Dermis microvascular lymphatic vessel endothelial cell (primary cell): Measurements from ENCODE around the gene BTBD9. TPM values are rescaled to one million over a fixed set of nuclear protein-coding genes. Genes with fewer than 3 reads are reported as not detected.

Experiments used
- DNase-seq, 2 donors: peaks; one replicate each; pipeline versions ENCODE4 v3.0.0 to v3.0.0-alpha.2; 2010; ENCODE audit warnings: low read depth in 2 of 2
- total RNA-seq: library from RNA; depleted of rRNA; stranded (reverse); fragments of >200 nt; gene quantifications from 2 replicates; pipeline ENCODE4 v1.2.1, GENCODE V29; 2014

Gene BTBD9
- total RNA-seq, 1 donor from 2014 or later, result 6.7 TPM

DNA sequence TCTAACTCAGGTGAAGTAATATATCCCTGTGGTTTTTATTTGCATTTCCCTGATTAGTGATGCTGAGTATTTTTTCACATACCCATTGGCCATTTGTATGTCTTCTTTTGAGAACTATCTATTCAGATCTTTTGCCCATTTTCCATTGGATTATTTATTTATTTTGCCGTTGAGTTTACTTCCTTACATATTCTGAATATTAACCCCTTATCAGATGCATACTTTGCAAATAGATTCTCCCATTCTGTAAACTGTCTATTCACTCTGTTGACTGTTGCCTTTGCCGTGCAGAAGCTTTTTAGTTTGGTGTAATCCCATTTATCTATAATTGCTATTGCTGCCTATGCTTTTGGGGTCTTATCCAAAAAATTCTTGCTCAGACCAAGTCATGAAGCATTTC is 336.9 kb downstream of the BTBD9 start:
- no peak for DNase-seq

DNA sequence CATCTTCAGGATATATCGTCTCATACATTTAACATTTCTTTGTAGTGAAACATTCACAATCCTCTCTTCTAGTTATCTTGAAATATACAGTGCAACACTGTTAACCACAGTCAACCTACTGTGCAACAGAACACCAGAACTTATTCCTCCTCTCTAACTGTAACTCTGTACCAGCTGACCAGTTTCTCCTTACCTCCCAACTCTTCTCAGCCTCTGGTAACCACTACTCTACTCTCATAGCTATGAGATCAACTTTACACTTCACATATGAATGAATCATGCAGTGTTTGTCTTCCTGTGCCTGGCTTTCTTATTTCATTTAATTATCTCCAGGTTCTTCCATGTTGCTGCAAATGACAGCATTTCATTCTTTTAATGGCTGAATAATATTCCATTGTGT is 337.6 kb downstream of the BTBD9 start:
- no peak for DNase-seq

DNA sequence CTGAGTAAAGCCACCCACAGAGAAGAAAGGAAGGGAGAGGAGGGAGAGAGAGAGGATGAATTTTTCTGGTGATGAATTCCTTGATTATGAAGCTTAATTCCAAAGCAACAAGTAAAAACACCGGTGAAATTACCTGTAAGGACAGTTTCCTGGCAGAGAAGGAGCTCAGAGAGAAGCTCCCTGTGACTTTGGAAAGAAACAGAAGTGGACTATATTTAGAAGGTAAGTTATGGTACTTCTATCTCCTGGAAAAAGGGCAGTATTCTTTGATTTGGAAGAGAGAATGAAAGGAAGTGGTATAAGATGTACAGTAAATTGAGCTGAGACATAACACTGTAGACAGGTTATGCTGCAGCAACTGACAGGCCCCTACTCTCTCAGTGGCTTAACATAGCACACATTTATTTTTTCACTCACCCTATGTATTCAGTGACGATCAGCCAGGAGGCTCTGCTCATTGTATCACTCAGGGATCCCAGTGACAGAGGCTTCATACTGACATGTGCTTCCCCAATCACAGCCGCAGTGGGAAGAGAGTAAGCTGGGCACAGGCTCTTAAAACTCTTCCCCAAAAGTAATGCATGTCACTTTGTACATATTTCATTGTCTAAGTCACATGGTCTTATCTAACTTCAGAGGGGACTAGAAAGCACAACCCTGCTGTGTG is 349.5 kb downstream of the BTBD9 start:
- DNase-seq, result no peak

DNA sequence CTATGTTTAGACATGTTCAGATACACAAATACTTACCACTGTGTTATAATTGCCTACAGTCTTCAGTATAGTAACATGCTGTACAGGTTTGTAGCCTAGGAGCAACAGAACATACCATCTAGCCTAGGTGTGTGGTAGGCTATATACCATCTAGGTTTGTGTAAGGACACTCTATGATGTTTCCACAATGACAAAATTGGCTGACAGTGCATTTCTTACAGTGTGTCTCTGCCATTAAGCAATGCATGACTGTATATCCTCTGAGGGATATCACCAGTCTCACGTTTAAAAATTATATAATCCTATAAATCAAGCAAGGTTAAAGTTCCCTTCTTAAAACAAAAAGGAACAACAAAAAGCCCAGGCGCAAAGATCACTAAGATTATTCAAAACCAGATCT is 352.2 kb downstream of the BTBD9 start:
- no peak for DNase-seq

DNA sequence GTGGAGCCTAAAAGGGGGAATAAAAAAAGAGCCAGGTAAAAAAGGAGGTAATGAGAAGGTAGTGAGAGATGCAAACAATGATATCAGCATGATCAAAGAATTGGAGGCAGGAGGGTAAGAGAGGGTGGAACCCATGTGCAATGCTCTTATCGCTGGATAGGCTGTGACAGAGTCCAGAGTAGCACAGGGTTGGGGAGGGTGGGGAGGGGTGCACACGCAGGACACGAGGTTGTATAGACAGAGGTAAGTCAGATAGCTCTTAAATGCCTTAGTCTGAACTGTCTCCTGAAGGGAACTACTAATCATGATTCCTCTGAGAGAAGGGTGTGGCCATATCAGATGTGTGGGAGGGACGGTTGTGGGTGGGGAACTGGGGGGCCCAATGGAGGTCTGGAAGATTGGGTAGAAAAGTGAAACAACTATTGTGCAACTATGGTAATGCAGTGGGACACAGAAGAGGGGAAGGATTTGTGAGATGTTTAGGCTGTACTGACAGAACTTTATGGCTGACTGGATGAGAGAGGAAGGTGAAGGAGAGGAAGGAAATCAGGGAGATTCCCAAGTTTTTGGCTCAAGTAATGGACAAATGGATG is 354.8 kb downstream of the BTBD9 start:
- DNase-seq, result no peak

DNA sequence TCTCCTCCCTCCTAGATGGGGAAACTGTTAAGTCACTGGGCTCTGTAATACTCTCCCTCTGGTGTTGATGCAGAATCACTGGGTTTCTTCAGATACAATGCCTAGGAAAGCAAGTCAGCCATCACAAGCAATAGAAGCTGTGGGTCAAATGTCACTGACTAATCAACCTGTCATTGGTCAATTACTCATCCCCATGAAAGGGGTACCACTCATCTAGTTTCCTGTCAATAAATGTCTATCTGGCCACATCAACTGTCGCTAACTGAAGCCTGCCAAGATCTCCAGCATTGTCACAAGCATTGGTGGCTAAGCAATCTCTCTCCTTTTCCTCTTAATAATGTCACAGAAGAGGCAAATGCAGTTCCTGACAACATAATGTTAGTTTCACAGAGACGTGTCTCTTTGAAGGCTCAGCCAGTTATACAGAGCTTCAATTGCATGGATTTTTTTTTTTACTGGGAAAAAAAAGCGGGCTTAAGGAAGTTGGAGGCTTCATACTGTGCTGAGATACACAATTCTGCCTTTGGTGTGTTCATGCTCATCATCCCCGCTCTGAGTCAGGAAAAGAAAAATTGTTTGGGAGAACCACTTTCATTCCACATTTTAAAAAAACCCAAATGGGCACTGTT is 355.9 kb downstream of the BTBD9 start:
- peak in 1 of 2 donors; percentile 66 for DNase-seq

DNA sequence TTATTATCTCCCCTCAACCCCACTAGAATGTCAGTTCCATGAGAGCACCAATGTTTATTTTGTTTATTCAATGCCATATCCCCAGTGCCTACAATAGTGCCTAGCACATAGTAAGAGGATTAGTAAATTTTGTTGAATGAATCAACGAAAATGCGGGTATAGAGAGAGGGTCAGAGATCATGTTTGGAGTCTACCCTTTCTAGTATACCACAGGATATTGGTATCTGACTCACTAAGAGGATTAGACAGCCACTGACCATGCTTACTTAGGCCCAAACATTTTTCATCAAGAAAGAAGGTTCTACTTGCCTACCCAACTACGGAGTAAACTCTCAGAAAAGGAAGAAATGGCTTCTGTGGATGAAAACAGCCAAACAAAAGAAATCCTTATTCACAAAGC is 356.8 kb downstream of the BTBD9 start:
- no peak for DNase-seq

DNA sequence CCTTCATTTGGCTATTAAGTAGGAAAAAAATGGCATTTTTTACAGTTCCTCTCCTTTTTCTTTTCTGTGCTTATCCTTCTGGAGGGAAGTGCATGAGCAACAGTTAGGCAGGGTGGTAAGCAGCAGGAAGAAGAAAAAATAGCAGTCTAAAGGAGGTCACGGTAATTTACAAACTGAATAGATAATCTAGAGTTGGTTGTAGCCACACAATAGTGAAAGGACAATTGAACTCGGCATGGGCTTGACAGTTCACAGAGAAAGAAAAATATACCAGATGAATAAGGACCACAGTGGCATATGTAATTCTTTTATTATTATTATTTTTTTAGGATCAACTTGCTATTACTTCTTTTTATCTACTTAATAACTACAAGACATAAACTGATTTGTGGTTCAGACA is 358.6 kb downstream of the BTBD9 start:
- DNase-seq, result no peak

DNA sequence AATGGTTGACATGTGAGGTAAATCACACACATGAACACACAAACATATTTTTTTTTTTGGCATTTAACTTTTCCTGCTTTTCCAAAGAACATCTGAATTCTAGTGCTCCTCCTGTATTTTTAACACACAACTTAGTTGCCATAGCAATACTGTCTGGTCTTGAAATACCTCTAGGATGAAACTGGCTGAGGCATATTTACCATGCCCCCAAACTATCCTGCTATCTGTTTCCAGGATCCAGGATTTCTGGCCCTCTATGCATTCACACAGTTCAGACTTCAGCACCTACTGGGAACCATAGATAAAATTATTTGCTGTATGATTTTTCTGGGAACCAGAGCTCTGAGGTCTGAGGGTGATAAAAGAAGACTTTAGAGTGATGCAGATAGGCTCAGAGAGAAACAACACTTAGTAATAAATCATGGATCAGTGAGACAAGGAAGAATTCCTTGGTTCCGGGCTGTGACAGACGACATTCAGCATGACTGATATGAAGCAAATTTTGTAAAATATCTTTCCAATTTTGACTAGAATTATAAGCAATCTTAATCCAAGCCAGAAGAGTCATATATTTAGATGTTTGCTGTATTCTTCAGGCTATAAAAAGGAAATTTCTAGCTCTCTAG is 359.7 kb downstream of the BTBD9 start:
- no peak for DNase-seq

DNA sequence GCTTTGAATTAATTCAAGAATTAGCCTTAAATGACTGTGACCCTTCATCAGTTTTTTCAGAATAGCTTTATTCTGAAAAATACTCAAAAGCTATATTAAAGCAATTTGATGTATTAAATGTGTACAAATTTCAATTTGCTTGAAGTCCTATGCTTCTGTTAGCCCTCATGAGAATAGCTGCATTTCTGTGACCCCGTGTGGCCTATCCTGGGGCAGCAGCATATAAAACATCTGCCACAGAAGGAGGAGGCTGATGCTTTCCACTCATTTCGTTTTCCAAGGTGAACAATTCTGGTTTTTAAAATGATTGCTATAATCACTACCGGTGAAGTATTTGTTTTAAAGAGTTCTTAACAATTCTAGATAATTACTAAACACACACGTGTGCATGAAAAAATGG is 360.3 kb downstream of the BTBD9 start:
- DNase-seq, result no peak

DNA sequence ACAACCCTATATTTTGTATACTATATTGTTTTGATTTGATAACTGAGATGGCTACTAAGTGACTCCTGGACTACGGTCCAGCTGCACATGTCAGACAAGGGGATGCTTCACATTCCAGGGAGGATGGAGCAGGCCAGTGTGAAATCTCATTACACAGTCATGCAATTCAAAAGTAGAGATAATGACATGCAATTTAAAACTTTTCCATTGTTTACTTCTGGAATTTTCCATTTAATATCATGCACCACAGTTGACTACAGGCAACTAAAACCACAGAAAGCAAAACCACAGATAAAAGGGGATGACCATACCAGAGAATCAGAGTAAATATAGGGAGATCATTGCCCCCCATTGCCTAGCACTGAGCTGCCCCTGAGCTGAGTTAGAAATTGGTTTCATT is 366.4 kb downstream of the BTBD9 start:
- DNase-seq, result no peak

DNA sequence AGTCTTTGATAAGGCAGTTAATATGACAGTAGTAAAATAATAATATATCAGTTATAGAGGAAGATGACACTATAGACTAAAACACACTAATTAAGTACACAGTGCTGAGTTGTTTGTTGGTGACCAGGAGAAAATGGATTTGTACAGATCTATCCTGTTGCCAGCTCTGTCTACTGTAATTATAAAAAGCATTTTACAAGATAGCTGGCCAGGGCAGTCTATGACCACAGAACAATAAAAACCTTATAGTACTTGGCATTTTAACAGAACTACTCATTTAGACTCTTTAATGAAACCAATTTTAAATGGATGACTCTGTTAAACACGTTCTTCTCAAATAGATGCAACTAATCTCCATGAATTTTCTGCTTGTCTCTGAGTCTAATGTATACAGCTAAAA is 367.5 kb downstream of the BTBD9 start:
- DNase-seq, result no peak

DNA sequence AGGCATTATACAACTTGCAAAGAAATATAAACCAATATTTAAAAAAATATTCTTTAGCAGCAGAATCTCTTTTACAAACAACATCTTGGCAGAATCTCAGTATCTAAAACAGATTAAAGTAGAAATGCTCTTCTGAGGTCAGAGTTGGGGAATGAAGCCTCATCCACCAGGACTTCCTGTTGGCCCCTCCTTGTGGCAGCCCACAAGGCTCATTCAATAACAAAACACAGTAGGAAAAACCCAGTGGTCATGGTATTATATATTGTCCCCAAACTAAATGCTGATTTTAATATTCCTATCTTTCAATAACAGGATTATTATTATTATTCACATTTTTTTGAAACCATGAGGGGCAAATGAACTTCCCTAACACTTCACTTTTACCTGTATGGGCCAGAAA is 368.6 kb downstream of the BTBD9 start:
- DNase-seq, result no peak

DNA sequence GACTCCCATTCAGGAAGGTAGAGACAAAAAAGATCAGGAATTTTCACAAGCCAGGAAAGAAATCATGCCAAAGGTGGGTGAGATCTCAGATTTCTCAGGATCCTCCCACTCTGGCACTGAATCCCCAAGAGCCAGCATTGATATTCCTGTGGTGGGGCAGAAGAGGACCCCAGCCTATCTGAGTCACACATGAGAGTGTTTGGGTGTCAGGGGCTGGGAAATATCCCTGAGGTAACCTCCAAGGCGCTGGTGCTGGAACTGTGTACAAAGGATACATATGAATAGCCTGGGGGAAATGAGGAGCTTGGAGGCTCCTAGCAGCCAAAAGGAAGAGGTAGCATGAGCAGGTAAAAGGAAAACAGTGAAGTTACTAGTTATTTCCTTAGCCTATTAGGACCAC is 369.4 kb downstream of the BTBD9 start:
- no peak for DNase-seq

DNA sequence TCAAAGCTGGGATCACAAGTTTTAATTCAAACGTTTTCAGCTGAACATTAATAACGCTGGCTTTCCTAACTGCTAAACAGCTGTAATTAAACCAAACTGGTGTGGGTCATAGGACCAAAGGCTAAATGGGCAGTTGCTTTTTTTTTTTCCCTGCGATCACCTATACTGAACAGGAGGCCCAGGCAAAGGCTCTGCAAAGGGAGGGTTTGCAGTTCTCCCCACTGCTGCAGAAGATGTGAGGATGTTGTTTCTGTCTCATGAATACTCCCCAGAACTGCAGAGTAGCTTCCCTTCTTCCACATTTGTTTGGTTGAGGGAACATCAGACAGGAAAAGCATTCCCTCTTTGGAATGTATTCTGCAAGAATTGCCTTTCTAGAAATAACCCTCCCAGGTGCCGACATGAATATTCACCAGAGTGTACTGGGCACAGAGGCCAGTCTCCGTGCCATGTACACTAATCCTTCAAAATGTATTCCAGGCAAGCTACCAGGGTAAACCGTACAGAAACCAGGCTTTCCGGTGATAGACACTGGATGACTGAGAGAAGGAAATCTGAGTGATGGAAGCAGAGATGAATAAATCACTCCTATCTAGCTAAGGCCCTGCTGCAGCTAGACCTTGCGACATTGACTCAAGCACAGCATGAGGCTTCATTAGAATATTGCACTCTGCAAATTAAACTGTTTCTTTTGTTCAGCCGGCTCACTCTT is 370.1 kb downstream of the BTBD9 start:
- peak in 1 of 2 donors; percentile 12 for DNase-seq

DNA sequence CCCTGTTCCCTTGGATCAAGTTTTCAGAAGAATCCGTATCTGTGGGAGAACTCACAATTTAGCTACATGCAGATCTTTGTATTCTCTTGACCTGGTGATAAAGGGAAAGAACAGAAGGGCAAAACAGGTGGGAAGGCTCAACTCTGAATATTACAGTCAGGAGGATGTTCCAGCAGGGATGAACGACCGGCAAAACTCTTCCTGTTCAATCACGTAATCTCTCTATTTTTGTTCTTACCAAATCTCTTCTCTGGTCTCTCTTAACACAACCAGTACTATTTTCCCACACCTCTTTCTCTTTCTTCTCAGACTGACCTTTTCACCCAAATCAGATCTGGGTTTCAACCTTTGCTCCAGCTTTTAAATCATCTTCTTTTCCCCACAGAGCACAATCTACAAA is 371.4 kb downstream of the BTBD9 start:
- no peak for DNase-seq

DNA sequence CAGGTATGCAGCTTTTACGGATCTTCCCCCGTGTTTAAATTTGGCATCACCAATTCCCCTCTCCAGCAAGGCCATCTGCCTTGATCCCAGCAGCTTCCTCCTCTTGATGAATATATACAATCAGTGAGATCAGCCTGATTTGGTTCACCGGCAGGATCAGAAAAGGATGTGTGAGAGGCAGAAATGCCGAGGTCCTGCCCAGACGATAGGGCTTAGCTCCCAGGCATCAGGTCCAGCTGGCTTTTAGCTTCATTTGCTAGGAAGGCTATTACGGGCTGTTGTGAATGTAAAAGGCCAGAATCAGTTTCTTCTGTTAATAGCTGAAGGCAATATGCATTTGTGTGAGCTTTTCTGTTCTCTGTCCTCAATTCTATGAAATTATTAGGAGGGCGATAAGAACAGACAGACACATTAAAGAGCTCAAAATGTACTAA is 372.8 kb downstream of the BTBD9 start:
- no peak for DNase-seq

DNA sequence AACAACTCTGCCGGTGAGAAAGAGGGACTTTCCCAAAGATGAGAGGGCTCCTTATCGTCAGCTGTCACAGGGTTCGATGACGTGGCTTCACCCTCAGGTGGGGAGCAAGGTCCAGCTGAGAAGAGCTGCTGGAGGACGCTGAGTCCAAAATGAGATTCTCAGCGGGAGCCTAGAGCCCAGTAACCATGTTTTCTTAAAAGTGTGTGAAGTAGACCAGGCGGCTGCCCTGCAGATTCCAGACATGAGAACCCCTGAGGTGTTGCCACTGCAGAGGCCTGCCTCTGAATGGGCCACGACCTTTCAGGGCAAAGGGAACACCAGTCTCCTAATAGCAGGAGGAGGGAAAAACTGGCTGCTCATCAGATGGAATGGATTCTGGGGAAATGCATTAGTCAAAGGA is 375.1 kb downstream of the BTBD9 start:
- no peak for DNase-seq

DNA sequence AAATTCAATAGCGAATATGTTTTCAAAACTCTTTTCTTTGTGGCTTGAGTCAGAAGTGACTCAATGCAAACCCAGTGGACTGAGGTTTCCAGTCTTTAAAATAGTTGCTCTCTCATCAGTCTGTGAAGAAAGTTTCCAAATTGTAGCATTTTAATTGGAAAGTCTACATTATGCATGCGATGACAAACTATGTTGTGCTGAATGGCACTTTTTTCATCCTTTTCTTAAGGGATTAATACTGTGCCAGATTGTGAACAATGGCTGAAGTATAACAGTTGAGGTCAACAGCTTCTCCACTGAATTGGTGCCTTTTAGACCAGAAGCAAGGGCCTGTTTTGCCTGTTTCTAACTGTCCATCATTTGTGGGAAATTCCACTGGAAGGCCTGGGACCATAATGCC is 377.1 kb downstream of the BTBD9 start:
- DNase-seq, result peak in 1 of 2 donors; percentile 9

DNA sequence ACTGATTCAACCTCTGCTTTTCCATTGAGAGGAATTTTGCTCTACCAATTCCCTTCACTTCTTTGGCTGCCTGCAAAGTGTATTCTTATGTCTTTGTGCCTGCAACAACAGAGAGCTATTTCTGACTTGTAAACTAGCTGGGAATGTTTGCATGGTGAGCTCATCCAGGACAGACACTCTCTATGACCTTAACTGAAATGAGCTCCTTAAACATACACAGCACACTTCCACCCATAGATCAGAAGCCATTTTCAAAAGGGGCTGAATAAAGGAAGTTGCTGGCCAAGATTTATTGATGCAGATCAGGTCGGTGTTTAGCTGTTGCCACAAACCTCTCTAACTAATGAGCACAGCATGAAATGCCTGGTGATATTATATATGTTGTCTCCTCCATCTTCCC is 377.7 kb downstream of the BTBD9 start:
- DNase-seq, result peak in 1 of 2 donors; percentile 83

DNA sequence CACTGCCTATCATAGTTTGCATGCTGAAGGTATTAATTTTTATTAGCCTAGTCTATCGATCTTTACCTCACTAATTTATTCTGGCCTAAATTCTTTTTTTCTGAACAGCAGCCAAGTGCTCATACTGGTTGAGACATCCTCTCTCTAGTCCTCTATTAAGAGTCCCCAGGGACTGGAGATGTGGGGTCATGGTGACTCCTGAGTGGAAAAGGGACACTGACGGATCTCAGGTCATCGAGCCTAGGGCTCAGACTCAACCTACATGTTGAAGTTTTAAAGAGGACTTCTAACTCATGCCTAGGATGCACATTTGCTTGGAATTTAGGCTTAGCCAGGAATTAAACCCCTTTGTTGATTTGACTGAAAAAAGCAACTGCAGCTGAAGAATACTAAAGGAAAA is 378.1 kb downstream of the BTBD9 start:
- no peak for DNase-seq

DNA sequence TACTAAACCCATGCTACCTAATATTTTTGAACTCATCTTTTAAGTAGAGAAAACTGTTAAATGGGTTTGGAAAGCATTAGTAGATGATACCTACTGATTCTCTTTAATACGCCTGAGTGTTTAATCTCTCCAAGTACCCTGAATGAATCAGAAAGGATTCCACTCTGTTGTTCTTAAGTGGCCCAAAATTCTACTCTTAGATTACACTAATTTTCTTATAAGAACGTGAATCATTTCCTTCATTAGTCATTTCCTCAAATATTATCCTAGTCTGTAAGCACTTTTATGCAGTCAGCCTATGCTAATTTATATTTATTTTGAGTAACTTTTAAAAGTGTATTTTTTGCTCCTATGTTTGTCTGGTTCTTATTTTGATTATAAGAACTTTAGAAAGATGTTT is 380.0 kb downstream of the BTBD9 start:
- peak in 1 of 2 donors; percentile 58 for DNase-seq
